GM19395 (cell line): ENCODE data around the gene MUC7.
"Not testable (repeated sequence)": the region's sequence is repeated elsewhere in the genome, so short reads cannot be mapped to it uniquely, and the experiment has no call there.

Experiments used
- ATAC-seq: cut with Tn5 transposase; IDR thresholded peaks from one replicate; pipeline ENCODE4 v1.9.1; 2021; ENCODE audit warnings: mild to moderate bottlenecking, moderate library complexity; ENCODE audit not compliant: unreplicated experiment

MUC7 gene

DNA sequence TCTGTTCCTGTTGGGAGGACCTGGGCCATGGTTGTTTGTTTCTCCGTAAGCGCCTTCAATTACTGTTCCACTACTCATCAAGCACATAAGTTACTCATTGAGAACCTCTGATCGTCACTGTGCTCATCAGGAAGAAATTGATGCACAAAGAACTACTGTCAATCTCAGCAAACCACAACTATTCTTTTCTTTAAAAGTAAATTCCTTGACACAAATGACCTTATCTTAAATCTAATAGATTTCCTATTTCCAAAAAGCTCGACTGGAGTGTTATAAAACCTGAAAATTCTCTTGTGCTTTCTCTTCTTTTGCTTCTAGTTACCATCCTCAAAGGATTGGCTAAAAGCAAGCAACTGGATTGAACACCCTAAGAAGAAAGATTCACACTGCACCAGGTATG lies at the start of gene MUC7:
Gene MUC7 (plus strand): TSS at position 301 of the 400 bp plus-strand sequence. CDS start 1,825 bp downstream, outside the sequence.
- ATAC-seq: no peak

DNA sequence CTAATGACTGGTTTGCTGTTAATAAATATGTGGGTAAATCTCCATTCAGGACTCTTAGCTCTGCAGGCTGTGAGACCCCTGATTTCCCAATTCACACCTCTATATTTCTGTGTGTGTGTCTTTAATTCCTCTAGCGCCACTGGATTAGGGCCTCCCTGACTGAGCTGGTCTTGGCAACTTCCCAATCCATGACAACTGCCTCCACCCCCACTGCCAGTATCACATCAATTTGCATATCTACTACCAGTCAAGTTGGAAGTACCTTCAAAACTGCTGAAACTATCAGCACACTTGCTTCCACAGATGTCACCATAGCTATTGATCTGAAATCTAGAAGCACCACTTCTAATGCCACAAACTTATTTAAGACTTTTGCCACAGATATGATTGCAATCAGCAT lies 46.7 kb upstream of the MUC7 start:
- no peak for ATAC-seq

DNA sequence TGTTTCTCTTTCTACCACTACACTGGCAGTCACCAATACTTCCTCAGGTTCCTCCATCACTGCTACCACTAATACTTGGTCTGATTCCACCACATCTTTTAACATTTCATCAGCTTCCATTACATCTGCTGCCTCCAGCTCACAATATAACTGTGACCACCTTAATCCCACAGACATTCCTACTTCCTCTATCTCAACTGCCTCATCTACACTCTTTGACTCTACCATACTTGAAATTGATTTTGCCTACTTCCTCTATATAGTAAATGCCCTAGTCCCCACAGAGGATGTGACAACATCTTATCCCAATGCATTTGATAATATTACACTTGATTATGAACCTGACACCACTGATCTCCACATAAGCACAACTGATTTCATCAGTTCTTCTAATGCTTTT lies 45.2 kb upstream of the MUC7 start:
- ATAC-seq: no peak

DNA sequence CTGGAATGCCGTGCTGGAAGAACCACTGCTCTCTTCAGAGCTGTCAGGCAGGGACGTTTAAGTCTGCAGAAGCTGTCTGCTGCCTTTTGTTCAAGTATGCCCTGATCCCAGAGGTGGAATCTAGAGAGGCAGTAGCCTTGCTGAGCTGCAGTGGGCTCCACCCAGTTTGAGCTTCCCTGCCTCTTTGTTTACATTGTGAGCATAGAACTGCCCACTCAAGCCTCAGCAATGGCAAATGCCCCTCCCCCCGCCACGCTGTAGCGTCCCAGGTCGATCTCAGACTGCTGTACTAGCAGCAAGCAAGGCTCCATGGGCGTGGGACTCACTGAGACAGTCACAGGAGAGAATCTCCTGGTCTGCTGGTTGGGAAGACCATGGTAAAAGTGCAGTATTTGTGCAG lies 34.8 kb upstream of the MUC7 start:
- no peak for ATAC-seq

DNA sequence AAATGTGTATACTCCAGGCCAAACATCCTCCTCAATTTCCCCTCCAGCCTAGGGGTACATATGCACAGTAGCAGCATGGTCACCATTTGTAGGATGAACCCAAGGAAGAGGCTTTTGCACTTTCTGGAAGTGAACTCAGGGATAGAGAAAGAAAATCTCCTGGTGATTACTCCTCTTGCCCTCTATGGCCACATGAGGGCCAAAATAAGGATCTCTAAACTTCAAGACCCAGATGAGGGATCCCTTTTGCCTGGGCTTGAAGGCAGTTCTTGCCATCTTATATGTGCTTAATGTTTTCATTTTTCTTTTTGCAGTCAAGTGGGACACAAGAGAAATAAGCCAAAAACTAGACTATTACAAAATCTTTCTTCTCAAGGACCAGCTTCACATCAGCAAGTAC lies 29.5 kb upstream of the MUC7 start:
- ATAC-seq: no peak

DNA sequence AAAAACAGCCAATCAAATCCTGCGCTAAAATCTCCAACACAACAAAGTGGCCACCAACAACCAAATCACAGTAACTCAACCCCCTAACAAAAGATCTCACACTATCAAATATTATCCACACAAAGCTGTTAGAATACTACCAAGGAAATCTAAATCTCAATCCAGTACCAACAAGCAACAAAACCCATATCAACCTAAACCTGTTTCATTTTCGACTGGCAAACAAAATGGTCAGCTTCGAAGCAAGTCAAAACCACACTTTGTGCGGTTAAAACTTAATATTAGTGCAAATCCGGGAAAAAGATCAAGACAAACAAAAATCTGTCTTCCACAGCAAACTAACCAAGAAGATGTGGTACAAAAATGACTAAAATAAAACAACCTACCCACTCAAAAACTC lies 28.7 kb upstream of the MUC7 start:
- ATAC-seq: no peak

DNA sequence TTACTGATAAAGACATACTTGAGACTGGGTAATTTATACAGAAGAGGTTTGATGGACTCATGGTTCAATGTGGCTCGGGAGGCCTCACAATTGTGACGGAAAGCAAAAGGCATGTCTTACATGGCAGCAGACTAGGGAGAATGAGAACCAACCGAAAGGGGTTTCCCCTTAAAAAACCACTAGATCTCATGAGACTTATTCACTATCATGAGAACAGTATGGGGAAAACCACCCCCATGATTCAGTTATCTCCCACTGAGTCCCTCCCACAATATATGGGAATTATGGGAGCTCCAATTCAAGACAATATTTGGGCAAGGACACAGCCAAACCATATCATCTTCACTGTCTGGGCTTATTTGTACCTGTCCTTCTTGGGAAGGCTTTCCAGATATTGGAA lies 22.8 kb upstream of the MUC7 start:
- ATAC-seq: peak; percentile 76

DNA sequence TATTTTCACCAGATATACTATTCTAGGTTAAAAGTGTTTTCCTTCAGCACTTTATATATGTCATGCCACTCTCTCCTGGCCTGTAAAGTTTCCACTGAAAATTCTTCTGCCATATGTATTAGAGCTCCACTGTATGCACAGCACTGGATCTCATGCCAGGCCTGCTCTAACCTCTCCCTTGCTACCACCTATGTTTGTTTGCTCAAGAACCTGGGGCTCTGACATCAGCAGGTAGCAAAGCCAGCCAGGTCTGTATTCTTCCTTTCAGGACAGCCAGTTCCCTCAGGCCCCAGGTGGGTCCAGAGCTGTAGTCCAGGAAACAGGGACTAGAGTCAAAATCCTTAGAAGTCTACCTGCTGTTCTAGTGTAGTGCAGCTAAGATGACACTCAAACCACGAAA lies 19.1 kb upstream of the MUC7 start:
- ATAC-seq: no peak

DNA sequence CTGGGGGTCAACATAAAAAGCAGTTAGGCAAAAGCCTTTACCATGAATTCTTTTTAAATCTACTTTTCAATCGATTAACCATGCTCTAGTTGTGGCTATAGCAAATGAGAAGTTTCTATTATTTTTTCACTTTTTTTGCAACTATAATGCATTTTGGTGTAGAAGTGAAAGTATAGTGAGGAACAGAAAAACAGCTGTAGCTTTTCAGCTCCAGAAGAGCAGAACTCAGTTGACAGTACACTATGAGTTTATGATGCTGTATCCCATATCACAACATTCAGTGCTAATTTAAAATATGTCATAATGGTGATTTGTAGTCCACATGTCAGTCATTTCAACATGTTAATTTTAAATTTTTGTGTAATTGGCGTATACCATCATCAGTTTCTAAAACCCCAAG lies 8.7 kb upstream of the MUC7 start:
- ATAC-seq: no peak

DNA sequence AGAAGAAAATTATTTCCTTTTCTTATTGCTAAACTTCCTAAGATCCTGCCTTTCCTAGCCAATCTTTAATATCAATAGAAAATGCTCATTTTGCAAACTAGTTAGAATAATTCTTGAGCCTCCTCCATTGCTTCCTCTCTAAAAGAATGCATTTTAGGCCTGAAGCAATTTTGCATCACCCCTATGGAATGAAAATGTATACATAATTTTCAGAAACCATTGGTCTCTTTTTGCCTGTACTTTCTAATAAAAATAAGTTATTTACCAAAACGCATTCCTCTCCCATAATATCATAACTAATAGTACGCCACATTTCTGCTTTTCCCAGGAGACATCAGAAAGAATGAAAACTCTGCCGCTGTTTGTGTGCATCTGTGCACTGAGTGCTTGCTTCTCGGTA lies 1.7 kb downstream of the MUC7 start:
- no peak for ATAC-seq

DNA sequence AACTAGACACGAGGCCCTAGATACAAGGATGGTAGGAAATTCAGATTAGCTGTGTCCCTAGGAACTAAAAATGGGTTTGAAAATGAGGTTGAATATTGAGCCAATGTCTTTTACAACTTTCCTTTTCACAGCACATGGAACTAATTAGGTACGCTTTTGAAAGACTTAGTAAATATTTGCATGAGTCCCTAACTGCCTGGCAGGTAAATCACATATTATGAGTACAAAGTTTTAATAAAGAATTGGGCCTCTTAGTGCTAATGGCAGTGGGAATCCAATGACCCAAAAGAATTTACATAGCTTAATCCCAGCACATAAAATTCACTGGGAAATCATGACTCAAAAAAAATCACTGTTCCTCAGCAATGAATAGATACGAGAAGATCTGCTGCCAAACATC lies 16.8 kb downstream of the MUC7 start:
- ATAC-seq: no peak

DNA sequence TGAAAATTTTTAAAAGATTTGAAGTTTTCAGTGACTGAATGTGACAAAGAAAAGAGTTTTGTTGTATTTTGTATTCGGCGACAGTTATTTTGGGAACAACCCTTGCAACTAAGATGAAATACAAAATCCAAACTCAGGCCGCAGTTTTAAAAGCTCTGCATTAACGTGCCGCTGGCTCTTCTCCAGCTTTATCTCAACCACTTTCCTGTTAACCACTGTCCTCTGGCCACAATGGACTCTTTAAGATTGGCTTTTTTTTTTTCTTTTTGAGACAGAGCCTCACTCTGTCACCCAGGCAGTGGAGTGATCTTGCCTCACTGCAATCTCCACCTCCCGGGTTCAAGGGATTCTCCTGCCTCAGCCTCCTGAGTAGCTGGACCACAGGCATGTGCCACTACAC lies 24.2 kb downstream of the MUC7 start:
- ATAC-seq: no peak

DNA sequence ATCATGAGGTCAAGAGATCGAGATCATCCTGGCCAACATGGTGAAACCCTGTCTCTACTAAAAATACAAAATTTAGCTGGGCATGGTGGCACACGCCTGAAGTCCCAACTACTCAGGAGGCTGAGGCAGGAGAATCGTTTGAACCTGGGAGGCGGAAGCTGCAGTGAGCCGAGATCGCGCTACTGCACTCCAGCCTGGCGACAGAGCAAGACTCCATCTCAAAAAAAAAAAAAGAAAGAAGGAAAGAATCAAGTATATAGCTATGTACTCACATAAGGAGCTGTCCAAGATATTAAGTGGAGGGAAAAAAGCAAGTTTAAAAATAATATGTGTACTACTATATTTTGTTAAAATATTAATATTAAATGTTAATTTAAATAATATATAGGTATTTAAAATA lies 29.8 kb downstream of the MUC7 start:
- not testable (repeated sequence) for ATAC-seq

DNA sequence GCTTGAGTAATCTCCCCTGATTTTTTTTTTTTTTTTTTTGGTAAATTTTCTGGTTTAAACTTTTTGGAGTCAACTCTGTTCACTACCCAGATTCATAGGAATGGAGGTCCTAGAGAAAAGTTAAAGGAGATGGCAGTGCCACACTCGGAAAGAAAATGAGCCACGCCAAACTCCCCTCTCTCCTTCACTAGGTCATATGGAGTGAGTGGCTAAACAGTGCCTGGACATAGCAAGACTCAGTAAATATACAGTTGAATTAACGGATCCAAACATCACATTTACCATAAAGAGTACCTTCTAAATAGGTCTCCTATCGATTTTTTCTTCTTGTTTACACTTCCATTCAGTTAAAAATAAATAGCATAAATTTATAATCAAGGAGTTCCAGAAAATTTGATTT lies 32.7 kb downstream of the MUC7 start:
- no peak for ATAC-seq

DNA sequence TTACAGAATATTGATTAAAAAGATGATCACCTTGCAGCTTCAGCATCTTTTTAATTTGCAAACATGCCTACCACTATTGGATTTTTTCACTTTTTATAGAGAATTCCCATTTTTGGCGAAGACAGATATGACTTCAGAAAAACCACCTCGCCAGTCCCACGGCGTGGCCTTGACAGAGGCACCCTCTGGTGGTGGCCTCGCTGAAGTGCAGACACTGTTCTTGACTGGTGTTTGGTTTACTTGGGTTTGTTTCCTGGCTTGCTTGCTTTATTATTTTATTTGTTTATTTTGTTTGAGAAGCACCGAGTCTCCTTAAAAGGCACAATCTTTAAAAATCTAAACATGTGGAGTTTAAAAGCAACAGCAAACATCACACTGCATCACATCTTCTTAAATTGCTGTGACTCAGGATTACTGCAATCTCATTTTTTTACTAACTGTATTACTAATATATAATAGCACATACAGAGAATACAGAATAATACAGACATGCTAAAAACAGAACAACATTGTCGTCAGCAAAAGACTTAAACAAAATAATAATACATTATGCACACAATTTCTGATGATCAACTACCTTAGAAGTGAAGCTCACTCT lies 33.3 kb downstream of the MUC7 start:
- peak; percentile 90 for ATAC-seq

DNA sequence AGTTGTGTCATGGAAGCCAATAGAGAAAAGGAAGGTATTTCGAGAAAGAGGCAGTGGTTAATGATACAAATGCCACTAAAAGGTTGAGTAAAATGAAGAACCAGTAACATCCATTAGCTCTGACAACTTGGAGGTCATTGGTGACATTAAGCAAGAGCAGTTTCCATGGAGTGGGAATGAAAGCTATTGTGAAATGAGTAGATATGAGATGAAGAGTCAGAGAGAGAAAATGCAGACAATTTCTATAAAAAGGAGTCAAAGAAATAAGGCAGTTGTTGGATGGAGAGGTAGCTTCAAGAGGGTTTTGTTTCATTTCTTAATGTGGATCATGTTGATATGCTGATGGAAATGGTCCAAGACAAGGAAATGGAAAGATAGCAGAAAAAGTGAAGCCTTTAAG lies 36.8 kb downstream of the MUC7 start:
- ATAC-seq: no peak

DNA sequence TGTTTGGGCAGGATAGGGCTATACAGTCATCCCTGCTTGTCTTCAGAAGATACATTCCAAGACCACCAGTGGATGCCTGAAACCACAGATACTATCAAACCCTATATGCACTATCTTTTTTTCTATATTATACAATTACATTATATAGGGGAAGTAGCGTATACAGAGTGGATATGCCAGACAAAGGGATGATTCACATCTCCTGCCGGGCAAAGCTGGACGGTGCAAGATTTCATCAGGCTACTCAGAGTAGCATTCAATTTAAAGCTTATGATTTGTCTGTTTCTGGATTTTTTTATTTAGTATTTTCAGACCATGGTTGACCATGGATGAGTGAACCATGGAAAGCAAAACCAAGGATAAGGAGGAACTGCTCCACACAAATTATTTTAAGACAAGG lies 39.4 kb downstream of the MUC7 start:
- ATAC-seq: no peak

DNA sequence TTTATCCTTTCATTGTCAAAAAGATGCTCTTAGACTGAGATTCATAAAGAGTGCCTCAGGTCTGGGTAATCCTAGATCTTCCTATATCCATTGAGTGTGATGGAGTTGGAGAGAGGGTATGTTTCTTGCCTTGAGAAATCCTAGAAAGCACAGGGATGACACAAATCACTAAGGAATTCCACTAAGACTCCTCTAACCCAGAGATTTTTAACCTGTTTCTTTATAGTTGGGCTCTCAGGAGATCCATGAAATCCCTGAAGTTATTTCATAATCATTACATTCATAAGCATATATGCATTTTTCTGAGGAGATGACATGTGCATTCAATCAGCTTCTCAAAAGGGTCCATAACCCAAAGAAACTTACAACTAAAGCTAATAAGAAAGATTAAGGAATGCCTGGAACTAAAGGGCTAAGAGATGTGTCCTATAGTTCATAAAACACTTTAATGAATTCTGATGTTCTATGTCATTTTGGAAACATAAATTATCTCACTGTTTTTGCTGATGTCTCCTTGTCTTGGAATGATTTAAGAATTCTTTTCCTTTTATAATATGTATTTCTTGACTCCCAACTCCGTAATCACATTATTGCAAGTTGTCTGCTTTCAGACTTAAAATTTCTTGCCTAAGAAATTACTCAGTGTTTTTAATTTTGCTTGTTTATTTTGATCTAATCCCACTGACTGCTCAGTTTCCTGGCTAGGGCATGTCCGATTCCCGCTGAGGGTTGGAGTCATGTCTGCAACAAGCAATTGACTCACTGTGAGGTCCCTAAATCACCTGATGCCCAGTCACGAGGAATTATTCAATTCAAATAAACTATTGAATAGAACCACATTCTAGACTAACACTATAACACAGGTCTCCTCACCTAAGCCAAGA lies 43.6 kb downstream of the MUC7 start:
- no peak for ATAC-seq

DNA sequence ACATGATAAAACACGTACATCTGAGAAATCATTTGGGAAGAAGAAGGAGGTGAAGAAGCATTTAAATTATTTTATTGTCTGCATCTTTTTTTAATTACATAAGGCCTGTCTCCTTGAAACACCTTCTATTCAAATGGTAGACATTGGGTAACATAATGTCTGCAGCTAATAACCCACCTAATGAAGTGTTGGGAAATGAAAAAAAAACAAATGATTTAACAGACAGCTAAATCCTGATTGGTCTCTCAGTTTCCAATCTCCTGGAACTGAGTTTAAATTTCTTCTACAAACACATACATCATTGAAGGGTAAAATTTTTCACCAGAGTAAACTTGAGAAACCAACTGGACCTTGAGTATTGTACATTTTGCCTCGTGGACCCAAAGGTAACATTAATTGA lies 46.3 kb downstream of the MUC7 start, which contains the start of gene AMTN:
Gene AMTN (plus strand): TSS at position 301 of the 400 bp plus-strand sequence. CDS start 209 bp downstream, outside the sequence.
- ATAC-seq: no peak

DNA sequence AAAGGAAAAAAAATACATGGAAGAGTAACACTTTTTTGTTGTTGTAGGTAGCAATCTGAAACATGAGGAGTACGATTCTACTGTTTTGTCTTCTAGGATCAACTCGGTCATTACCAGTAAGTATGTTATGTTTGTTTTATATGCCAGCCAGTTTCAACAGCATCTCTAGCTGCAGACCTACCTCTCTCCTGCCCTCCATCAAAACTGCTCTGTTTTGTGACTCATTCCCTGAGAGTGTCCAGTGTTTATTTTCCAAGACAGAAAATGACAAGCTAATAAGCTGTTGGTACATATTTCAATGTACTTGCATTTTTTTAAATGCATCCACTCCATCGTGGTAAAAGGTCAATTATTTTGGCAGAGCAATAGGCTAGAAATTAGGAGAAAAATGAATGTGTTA lies 46.7 kb downstream of the MUC7 start:
- no peak for ATAC-seq

DNA sequence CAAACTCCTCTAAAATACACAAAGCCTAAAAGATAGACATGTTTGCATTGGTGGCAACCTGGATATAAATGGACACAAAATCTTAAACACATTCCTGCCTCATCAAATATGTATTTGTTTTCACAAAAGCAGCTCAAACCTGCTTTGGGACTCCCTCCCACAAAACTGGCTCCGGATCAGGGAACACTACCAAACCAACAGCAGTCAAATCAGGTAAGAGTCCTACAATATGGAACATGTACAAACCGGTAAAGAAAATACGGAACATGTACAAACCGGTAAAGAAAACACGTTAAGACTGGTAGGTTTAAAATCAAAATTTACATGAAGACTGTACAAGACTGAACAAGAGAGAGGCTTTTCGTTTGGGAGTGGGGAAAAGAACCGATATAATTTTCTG lies 50.6 kb downstream of the MUC7 start:
- no peak for ATAC-seq

DNA sequence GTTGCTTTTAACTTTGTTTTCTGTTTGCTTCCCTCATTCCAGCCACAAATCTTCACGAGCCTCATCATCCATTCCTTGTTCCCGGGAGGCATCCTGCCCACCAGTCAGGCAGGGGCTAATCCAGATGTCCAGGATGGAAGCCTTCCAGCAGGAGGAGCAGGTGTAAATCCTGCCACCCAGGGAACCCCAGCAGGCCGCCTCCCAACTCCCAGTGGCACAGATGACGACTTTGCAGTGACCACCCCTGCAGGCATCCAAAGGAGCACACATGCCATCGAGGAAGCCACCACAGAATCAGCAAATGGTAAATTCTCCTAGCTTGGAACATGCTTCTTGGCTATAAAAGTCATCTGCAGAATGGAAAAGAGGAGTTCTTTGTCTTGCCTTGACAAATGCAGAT lies 59.0 kb downstream of the MUC7 start:
- ATAC-seq: no peak
